HG03064 (cell line): ENCODE data around the gene TUBA1B.
"Not testable (repeated sequence)": the region's sequence is repeated elsewhere in the genome, so short reads cannot be mapped to it uniquely, and the experiment has no call there.

Source experiments
- ATAC-seq: cut with Tn5 transposase; IDR thresholded peaks from one replicate; pipeline ENCODE4 v1.9.1; 2021; ENCODE audit warnings: low read depth; ENCODE audit not compliant: unreplicated experiment

TUBA1B gene

DNA sequence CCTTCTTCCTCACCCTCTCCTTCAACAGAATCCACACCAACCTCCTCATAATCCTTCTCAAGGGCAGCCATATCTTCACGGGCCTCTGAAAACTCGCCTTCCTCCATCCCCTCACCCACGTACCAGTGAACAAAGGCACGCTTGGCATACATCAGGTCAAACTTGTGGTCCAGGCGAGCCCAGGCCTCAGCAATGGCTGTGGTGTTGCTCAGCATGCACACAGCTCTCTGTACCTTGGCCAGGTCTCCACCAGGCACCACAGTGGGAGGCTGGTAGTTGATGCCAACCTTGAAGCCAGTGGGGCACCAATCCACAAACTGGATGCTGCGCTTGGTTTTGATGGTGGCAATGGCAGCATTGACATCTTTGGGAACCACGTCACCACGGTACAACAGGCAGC lies 3.2 kb downstream of the TUBA1B start:
- ATAC-seq, result not testable (repeated sequence)

- ATAC-seq, result no peak
Measured at GRCh38 chr12:49126852-49127763, 4.1 kb downstream of the TUBA1B start.

DNA sequence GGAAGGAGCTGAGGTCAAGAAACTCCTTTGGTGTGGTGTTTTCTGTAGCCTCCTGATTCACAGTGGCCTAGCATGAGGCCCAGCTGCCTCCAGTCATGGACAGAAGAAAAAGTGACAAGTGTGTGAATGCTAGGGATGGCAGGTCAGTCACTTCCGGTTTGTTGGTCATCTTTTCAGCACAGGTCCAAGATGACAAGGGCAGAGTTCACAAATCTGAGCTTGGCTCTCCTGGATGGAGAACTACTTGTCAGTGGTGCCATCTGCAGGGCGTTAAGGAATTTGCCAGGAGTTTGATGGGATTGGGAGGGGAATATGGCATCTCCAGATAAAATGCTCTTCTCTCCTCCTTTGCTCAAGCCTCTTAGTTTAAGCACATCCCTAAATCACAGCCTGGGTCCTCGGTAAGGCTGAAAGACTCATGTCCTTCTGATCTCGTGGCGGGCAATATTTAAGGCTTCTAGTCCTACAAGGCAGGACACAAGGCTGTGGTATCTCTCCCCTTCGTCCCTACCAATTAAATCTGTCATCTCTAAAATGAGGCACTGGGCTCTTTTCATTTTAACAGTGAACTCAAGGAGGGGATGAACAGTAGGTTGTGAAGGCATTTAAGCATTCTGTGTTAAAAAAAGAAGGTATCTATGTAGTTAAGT lies 10.0 kb downstream of the TUBA1B start:
- ATAC-seq, result no peak

DNA sequence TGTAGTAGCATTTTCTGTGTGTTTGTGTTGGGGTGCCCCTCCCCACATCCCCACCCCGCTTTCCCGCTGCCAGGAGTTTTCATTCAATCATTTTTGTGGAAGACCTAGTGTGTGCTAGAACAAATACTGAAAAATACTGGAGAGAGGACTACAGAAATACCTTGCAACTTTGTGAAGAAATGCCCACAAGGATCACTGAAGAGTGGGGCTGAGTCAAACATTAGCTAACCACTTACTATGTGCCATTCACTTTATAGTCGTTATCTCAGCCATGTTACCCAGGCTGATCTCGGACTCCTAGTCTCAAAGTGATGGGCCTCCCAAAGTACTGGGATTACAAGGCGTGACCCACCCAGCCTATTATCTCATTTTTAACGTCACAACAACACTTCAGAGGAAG lies 20.0 kb downstream of the TUBA1B start:
- peak; percentile 6 for ATAC-seq

GRCh38 chr12:49110464-49111155 lies 20.6 kb downstream of the TUBA1B start, which contains the start of gene LMBR1L:
Gene LMBR1L, minus strand, starts transcription at chr12:49110847. Its CDS starts 292 bp downstream, at chr12:49110555.
- peak; percentile 96 for ATAC-seq

- ATAC-seq, result no peak
Measured at GRCh38 chr12:49109641-49110463, 21.3 kb downstream of the TUBA1B start.

GRCh38 chr12:49108958-49109404 lies 22.2 kb downstream of the TUBA1B start:
- ATAC-seq, result no peak

GRCh38 chr12:49105504-49106084 lies 25.6 kb downstream of the TUBA1B start:
- no peak for ATAC-seq

- ATAC-seq, result no peak
Measured at GRCh38 chr12:49104822-49105221, 26.4 kb downstream of the TUBA1B start.

DNA sequence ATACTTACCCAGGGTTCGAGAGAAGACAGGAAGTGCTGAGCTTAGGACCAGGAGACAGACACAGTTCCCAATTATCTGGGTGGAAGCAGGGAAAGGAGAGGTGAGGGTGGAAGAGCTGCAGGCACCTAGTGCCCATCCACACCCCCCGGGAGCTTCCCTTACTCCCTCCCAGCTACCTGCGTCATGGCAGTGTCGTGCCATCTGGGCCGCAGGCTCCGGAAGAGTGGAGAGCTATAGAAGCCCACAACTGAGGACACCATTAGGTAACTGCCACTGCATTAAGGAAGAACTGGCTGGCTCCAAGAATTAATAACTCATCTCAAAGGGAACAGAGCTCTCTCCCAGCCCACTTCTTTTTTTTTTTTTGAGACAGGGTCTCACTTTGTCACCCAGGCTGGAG lies 30.8 kb downstream of the TUBA1B start:
- ATAC-seq, result no peak

DNA sequence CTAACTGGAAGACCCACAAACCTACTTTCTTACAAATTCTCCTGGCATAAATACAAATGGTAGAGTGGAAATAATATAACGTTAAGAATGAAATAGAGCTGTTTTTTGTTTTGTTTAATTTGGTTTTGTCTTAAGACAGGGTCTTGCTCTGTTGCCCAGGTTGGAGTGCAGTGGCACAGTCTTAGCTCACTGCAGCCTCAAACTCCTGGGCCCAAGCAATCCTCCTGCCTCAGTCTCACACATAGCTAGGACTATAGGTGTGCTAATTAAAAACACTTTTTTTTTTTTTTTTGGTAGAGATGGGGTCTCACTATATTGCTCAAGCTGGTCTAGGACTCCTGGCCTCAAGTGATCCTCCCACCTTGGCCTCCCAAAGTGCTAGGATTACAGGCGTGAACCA lies 32.5 kb downstream of the TUBA1B start:
- no peak for ATAC-seq

GRCh38 chr12:49098035-49098451 lies 33.2 kb downstream of the TUBA1B start:
- no peak for ATAC-seq

DNA sequence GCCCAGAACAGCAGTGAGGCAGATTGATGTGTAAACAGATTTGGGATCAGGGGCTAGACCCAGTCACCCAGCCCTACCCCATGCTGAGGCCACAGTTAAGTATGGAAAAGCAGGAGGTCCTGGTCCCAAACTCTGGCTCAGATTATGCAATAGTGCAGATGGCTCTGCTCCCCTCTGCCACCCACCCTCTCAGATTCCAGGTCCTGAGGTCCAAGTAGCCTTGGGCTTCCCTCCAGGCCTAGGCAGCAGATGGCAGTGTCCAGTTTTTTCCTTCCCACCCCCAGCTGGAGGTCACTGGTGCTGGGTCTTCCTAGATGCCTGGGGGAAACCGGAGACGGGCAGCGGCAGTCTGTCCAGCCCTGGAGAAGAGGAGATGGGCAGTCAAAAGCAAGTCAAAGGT lies 33.8 kb downstream of the TUBA1B start:
- ATAC-seq, result no peak

DNA sequence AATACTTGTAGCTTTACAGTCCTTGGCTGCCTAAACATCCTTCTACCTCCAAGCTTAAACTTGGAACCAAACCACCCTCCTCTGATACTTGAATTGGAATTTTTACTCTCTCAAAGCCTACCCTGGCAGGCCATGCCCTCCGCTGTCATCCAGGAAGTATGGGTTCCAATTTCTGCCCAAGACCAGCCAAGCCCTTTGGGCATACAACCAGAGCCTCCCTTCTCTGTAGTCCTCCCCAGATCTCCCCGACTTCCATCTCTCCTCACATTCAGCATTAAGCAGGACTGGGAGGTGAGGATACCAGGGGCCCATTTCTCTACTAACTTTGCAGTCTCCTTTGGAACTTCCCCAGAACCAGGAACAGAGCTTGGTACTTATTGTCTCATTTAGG lies 36.2 kb downstream of the TUBA1B start:
- no peak for ATAC-seq

GRCh38 chr12:49094160-49094974 lies 36.8 kb downstream of the TUBA1B start, which contains the start of gene DHH:
Gene DHH, minus strand, starts transcription at chr12:49094801. Its CDS starts 289 bp downstream, at chr12:49094512.
- ATAC-seq, result no peak

DNA sequence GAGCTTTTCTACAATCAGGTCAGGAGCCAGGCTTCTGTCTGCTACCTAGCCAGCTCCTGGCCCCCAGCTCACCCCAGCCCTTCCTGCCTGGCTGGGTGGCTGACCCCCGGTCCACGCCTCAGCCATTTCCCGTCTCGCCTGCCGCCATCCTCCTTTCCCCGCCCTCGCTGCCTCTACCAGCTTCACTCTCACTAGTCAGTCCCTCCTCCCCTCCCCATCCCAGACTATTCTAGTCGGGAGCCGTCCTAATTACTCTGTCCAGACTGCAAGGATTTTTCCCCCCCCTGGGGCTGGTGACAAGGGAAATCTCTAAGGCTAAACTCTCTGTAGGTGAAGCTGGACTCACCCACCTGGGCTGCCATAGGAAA lies 37.4 kb downstream of the TUBA1B start:
- ATAC-seq, result no peak

DNA sequence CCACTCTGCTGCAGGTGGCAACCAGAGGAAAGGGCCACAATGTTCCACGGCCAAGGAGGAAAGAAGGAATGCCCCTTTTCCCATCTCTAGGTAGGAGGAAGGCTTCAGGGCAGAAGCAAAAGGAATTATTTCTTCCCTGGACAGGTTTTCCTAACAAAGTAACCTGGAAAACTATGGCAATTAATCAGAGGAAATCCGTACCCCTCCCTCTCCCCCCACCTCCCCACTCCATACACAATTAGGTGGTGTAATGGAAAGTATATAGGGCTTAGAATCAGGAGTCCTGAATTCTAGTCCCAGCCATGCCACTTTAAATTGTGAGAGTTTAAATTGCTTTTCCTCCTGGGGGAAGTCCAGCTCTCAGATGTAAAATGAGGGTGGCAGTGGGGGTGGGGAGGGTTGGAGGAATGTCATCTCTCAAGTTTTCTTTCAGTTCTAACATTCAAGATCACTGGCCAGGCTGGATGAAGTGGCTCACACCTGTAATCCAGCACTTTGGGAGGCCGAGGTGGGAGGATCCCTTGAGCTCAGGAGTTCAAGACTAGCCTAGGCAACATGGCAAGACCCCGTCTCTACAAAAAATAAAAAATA lies 38.3 kb downstream of the TUBA1B start:
- no peak for ATAC-seq

DNA sequence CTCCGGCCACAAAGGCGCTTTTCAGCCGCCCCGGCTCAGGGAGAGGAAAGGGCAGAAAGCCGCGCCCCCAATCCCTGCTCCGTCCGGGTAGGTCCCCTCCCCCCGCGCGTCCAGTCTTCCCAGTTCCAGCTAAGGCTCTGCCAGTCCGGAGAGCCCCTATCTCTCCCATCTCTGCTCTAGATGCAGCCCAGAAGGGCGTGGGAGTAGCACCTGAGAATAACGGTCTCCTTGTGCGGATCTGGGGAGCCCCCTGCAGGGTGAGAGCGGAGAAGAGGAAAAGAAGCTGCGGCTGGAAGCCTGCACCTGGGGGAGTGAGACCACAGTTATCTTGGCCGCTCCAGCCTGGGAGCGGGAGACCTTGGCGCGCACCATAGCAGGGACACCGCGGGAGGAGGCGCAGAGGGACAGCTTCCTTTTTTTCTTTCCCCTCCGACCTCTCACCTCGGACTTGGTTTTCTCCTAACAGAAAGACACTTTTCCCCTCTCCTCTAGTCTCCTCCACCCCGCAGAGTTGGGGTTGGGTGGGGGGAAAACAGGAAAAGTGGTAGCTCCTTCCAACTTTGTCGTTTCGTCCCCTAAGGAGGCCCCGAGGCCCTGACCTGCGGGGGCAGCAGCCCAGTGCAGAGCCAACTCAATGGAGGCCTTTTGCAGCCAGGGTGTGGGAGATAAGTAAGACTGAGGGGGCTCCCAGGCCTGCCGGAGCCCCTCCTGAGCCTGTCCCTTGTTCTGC lies 38.9 kb downstream of the TUBA1B start:
- no peak for ATAC-seq
